Effector memory CD4-positive, alpha-beta T cell (primary cell): ENCODE measurements around the gene NOTCH4.

Experiments used
- DNase-seq, 3 donors: peaks; one replicate each; pipeline ENCODE4 v3.0.0-alpha.2; 2020
- H3K27ac ChIP-seq: 2 replicates; pipeline ENCODE4 v1.7.0; 2013; ENCODE audit warnings: mild to moderate bottlenecking, low read length, moderate library complexity; ENCODE audit not compliant: insufficient read depth, poor library complexity, severe bottlenecking
- H3K27me3 ChIP-seq: replicated peaks from 2 replicates; pipeline ENCODE4 v1.7.0; 2013; ENCODE audit warnings: mild to moderate bottlenecking, low read length; ENCODE audit not compliant: insufficient read depth, control insufficient read depth, poor library complexity, severe bottlenecking
- H3K36me3 ChIP-seq: 2 replicates; pipeline ENCODE4 v1.7.0; 2013; ENCODE audit warnings: mild to moderate bottlenecking, low read length, moderate library complexity; ENCODE audit not compliant: control insufficient read depth, insufficient read depth
- H3K4me1 ChIP-seq: 2 replicates; pipeline ENCODE4 v1.7.0; 2013; ENCODE audit warnings: low read length, mild to moderate bottlenecking; ENCODE audit not compliant: control insufficient read depth, insufficient read depth, poor library complexity, severe bottlenecking
- H3K4me3 ChIP-seq: 2 replicates; pipeline ENCODE4 v1.7.0; 2013; ENCODE audit warnings: low read length, low read depth, mild to moderate bottlenecking; ENCODE audit not compliant: insufficient read depth, poor library complexity, severe bottlenecking
- H3K9me3 ChIP-seq: 2 replicates; pipeline ENCODE4 v1.7.0; 2013; ENCODE audit warnings: mild to moderate bottlenecking, low read length, moderate library complexity; ENCODE audit not compliant: control insufficient read depth

Gene NOTCH4

DNA sequence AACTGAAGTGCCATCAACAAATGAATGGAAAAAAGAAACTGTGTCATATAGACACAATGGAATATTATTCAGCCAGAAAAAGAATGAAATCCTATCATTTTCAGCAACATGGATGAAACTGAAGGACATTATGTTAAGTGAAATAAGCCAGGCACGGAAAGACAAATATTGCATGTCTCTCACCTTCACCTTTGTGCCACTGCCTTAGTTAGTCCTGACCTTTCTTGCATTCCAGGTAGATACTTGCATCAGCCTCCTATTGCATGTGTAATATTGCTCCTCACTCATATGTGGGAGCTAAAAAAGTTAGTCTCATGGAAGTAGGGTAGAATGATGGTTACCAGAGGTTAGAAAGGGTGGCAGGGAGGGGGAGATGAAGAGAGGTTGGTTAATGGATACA lies 14.9 kb downstream of the NOTCH4 start:
- Histone ChIP-seq H3K9me3 (no peaks in the 10 kb centered on the region), H3K27ac (no peak overlapping the region)
- DNase-seq, result no peak

DNA sequence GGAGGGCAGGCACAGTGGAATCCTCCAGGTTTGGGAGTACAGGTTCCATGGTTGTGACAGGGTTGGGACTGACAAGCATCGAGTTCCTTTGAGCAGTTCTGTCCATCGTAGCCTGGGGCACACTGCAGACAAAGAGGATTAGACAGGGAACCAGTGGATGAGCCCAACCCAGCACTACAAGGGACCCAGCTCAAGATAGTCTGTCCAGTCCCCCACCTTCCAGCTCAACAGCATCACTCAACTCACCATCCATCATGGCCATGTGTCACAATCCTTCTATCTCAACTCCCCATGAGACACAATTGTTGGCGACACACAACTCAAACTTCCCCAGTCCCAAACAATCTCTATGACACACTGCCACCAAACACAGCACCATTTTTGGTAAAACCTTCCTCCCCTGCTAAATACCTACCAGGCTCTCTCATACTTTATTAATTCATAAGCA lies 19.6 kb downstream of the NOTCH4 start:
- H3K4me3 ChIP-seq, result no peak overlapping the region
- H3K27ac ChIP-seq, result no peak overlapping the region
- H3K36me3 ChIP-seq, result no peaks in the 10 kb centered on the region
- no peaks in the 10 kb centered on the region for H3K27me3 ChIP-seq
- no peaks in the 10 kb centered on the region for H3K9me3 ChIP-seq
- H3K4me1 ChIP-seq, result no peaks in the 10 kb centered on the region
- DNase-seq, result no peak

More for the DNA sequence above, 14.9 kb downstream of the NOTCH4 start:
- H3K4me3 ChIP-seq, result no peak overlapping the region
- no peaks in the 10 kb centered on the region for H3K4me1 ChIP-seq
- no peaks in the 10 kb centered on the region for H3K27me3 ChIP-seq
- H3K36me3 ChIP-seq, result no peaks in the 10 kb centered on the region

- no peaks in the 10 kb centered on the region for H3K9me3 ChIP-seq
- no peaks in the 10 kb centered on the region for H3K4me1 ChIP-seq
- no peaks in the 10 kb centered on the region for H3K27me3 ChIP-seq
- H3K4me3 ChIP-seq, result no peak overlapping the region
- H3K27ac ChIP-seq, result no peak overlapping the region
- no peaks in the 10 kb centered on the region for H3K36me3 ChIP-seq
- no peak for DNase-seq
Measured at GRCh38 chr6:32203426-32204267, 20.2 kb downstream of the NOTCH4 start.

- no peak for DNase-seq
- H3K9me3 ChIP-seq, result no peaks in the 10 kb centered on the region
- no peak overlapping the region for H3K4me3 ChIP-seq
- no peaks in the 10 kb centered on the region for H3K4me1 ChIP-seq
- H3K27me3 ChIP-seq, result no peaks in the 10 kb centered on the region
- H3K27ac ChIP-seq, result no peak overlapping the region
- H3K36me3 ChIP-seq, result no peaks in the 10 kb centered on the region
Measured at GRCh38 chr6:32202186-32202585, 21.7 kb downstream of the NOTCH4 start.

GRCh38 chr6:32200711-32201475 lies 23.0 kb downstream of the NOTCH4 start:
- Histone ChIP-seq H3K27me3 (no peaks in the 10 kb centered on the region), H3K36me3 (no peaks in the 10 kb centered on the region), H3K27ac (no peak overlapping the region), H3K4me3 (no peak overlapping the region), H3K9me3 (no peaks in the 10 kb centered on the region), H3K4me1 (peaks cover 5% of the 10 kb centered on the region)
- no peak for DNase-seq

DNA sequence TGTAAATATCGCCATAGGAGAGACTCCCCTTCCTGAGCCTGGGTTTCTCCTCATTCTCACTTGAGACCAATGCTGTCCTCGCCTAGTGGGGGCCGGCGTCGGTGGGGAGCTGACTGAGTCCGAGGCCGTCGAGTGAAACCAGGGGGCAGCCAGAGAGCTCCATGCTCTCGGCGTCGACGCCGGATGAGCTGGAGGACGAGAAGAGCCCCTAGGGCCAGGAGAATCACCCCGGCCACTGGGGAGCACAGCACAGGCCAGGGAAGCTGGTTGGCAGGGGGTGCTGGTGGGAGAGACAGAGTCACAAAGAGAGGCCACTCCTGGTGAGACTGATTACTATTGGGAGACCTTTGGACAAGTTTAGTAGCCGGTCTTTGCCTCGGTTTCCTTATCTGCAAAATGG lies 25.0 kb downstream of the NOTCH4 start:
- no peak for DNase-seq
- H3K4me3 ChIP-seq, result no peak overlapping the region
- no peaks in the 10 kb centered on the region for H3K36me3 ChIP-seq
- no peaks in the 10 kb centered on the region for H3K9me3 ChIP-seq
- no peaks in the 10 kb centered on the region for H3K27me3 ChIP-seq
- H3K27ac ChIP-seq, result no peak overlapping the region
- H3K4me1 ChIP-seq, result peaks cover 19% of the 10 kb centered on the region

DNA sequence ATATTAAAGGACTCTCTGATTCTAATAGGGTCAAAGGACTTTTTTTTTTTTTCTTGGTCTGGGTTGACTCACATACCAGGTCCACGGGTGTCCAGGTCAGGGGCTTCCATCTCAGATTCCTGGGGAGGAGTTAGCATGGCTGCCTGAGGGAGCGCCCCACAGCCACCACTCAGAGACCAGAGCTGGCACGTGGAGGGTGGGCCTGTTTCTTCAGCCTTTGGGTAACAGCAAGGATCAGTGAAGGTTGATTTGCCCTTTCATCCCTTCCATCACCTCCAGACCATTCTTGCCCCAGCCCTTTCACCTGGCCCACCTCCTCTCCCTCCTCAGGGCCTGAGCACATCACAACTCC lies 25.5 kb downstream of the NOTCH4 start:
- no peak overlapping the region for H3K4me3 ChIP-seq
- no peaks in the 10 kb centered on the region for H3K9me3 ChIP-seq
- H3K4me1 ChIP-seq, result peaks cover 24% of the 10 kb centered on the region
- DNase-seq, result no peak
- no peaks in the 10 kb centered on the region for H3K36me3 ChIP-seq
- H3K27ac ChIP-seq, result no peak overlapping the region
- no peaks in the 10 kb centered on the region for H3K27me3 ChIP-seq

GRCh38 chr6:32196682-32197616 lies 26.9 kb downstream of the NOTCH4 start:
- peak overlapping the region; percentile 83 for H3K4me3 ChIP-seq
- peak overlapping the region; percentile 92 for H3K27ac ChIP-seq

GRCh38 chr6:32195902-32196681 lies 27.8 kb downstream of the NOTCH4 start:
- peak overlapping the region; percentile 92 for H3K27ac ChIP-seq
- H3K9me3 ChIP-seq, result no peaks in the 10 kb centered on the region
- H3K4me3 ChIP-seq, result peak overlapping the region; percentile 83
- H3K27me3 ChIP-seq, result no peaks in the 10 kb centered on the region
- peak; percentile 39 to 67 (median 48) for DNase-seq
- no peaks in the 10 kb centered on the region for H3K36me3 ChIP-seq
- peaks cover 30% of the 10 kb centered on the region for H3K4me1 ChIP-seq

More at GRCh38 chr6:32196682-32197616, 26.9 kb downstream of the NOTCH4 start:
- DNase-seq, result no peak
- no peaks in the 10 kb centered on the region for H3K27me3 ChIP-seq
- no peaks in the 10 kb centered on the region for H3K9me3 ChIP-seq
- H3K36me3 ChIP-seq, result no peaks in the 10 kb centered on the region
- H3K4me1 ChIP-seq, result peaks cover 30% of the 10 kb centered on the region
